Suppressor macrophage (primary cell): Measurements from ENCODE around the gene FABP6.
"Not testable (repeated sequence)": the region's sequence is repeated elsewhere in the genome, so short reads cannot be mapped to it uniquely, and the experiment has no call there.

ENCODE experiments used
- DNase-seq, 4 experiments: peaks; one replicate each; pipeline ENCODE4 v3.0.0-alpha.2; 2020 to 2022
- total RNA-seq, 17 experiments: gene quantifications; one replicate each; lab custom pipeline; 2026; ENCODE audit warnings: mixed read lengths in 6 of 17, inconsistent platforms in 3 of 17; lab: John Stamatoyannopoulos, UW

FABP6 gene, protein sequence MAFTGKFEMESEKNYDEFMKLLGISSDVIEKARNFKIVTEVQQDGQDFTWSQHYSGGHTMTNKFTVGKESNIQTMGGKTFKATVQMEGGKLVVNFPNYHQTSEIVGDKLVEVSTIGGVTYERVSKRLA
- 0 to 1.3 (median 0) reads per million in 17 experiments for total RNA-seq

- peak; percentile 9 to 42 (median 32) for DNase-seq
These were observed at the start of gene FABP6 for GRCh38 chr5:160229190-160229742. Gene FABP6 (plus strand): TSS chr5:160229506. CDS start chr5:160229558, 52 bp downstream.

- DNase-seq: no peak
These were observed 48.4 kb upstream of the FABP6 start for GRCh38 chr5:160180931-160181330.

DNA sequence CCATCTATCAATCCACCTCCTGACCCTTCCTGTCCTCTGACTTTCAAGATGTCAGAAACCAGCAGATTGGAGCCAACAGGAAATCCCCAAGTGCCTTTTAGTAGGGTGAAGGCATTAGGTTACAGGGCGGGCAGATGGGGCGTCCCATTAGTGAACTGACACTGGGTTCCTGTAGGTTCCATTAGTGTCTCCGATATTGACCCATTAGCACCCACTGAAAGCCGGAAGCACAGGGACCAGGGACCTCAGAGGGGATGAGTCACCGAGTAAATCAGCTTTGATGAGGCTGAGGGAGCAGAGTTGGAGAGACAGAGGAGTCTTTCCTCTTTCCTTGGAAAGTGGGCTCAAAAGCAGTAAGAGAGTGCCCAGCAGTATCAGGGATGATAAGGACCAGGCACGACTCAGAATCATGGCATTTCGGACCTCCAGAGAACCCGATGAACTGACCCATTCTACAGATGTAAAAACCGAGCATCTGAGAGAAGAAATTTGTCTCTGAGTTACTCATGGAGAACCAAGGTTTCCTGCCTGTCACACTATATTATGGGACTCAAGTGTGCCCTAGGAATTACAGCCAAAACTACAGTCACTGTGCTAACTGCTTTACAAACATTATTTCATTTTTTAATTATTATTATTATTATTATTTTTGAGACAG lies 47.2 kb upstream of the FABP6 start:
- no peak for DNase-seq

GRCh38 chr5:160183075-160183474 lies 46.2 kb upstream of the FABP6 start:
- DNase-seq: no peak

GRCh38 chr5:160185626-160186360 lies 43.5 kb upstream of the FABP6 start:
- DNase-seq: peak; percentile 11 to 72 (median 55)

DNA sequence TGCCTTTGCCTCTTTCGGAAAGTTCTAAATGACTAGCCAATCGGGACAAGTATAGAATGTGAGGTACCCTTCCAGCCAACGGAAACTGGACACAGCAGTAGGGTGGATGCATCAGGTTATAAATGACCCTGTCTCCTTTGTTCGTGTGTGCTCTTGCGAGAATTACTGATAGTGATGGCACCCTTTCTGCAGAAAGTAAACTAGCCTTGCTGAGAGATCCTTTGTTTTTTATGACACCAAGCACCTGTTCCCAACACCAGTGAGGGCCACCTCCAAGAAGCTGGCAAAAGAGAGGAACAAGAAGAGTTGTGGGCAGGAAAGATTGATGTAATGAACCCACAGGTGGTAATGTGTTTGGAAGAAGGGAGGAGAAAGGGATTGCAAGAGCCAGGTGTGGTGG lies 42.8 kb upstream of the FABP6 start:
- DNase-seq: no peak

GRCh38 chr5:160187091-160187490 lies 42.2 kb upstream of the FABP6 start:
- DNase-seq: no peak

GRCh38 chr5:160188141-160189015 lies 40.9 kb upstream of the FABP6 start:
- peak in 2 of 4 experiments; percentile 37 to 42 for DNase-seq

GRCh38 chr5:160192424-160192823 lies 36.9 kb upstream of the FABP6 start:
- DNase-seq: no peak

DNA sequence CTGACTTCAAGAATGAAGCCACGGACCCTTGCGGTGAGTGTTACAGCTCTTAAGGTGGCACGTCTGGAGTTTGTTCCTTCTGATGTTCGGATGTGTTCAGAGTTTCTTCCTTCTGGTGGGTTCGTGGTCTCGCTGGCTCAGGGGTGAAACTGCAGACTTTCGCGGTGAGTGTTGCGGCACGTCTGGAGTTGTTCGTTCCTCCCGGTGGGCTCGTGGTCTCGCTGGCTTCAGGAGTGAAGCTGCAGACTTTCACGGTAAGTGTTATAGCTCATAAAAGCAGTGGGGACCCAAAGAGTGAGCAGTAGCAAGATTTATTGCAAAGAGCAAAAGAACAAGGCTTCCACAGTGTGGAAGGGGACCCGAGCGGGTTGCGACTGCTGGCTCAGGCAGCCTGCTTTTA lies 36.2 kb upstream of the FABP6 start:
- not testable (repeated sequence) for DNase-seq

DNA sequence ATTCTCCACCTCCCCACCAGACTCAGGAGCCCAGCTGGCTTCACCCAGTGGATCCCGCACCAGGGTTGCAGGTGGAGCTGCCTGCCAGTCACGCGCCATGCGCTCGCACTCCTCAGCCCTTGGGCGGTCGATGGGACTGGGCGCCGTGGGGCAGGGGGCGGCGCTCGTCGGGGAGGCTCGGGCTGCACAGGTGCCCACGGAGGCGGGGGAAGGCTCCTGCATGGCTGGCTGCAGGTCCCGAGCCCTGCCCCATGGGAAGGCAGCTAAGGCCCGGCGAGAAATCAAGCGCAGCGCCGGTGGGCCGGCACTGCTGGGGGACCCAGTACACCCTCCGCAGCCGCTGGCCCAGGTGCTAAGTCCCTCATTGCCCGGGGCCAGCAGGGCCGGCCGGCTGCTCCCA lies 35.5 kb upstream of the FABP6 start:
- DNase-seq: not testable (repeated sequence)

- DNase-seq: peak in 3 of 4 experiments; percentile 23 to 35 (median 30)
These were observed 31.8 kb upstream of the FABP6 start for GRCh38 chr5:160197341-160198144.

- no peak for DNase-seq
These were observed 31.2 kb upstream of the FABP6 start for GRCh38 chr5:160198146-160198545.

DNA sequence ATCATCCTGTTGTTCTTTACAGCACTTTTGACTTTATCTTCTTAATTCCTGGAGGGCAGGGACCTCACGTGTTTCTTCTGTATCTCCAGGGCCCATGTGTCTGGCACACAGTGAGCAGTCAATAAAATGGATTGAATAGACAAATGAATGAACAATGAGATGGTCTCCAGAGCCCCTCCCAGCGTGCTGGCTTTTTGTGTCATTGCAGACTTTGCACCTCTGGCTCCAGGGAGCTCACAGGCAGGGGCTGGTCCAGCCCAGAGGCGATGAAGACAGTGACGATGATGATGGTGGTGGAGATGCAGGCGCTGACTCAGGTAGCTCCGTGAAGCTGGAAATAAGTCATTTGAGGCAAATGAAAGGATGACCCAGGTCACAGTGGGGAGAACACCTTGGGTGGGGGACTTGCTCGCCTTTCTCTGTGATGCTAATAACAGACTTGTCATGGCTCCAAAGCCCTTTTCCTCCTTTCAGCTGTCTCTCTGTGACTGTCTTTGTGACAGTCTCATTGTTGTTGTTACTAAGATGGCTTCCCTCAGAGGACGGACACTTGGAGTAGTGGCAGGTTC lies 30.4 kb upstream of the FABP6 start:
- DNase-seq: no peak

DNA sequence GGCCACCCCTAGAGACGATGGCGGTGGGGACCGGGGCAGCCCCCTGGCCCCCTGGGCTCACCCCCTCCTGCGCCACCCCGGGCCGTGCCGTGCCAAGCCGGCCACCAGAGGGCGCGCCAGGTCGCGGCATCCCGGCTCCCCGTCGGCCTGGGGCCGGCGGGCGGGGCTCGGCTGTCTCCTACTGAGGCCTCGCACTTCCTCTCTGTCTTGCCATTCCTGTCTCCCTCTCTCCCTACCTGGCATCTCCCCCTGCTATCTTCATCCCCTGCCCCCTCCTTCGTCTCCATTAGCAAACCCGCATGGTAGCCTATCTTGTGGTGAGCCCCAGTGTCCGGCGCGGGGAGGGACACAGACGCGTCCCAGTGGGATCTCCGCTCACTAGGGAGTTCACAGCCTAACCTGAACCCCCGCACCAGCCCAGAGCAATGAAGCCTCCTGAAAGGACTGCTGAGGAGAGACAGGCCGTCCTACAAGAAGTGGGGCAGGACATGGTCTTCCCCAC lies 29.8 kb upstream of the FABP6 start:
- DNase-seq: peak; percentile 69 to 90 (median 82)

DNA sequence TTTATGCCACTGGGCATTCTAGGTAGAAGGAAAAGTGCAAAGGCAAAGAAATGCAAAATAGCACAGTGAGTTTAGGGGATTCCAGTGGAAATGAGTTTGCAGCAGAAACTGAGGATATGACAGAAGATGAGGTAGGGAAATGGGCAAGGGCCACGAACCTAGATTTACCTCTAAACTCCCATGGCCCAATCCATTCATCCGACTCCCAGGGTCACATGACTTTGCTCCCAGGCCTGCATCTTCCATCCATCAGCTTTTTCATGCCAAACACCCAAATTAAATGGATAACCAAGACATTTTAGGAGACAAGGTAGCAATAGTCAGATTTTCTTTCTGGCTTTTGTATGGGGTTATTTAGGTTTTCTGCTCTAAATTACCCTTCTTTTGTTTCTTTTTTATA lies 22.2 kb upstream of the FABP6 start:
- no peak for DNase-seq

GRCh38 chr5:160209917-160210316 lies 19.4 kb upstream of the FABP6 start:
- DNase-seq: no peak

- no peak for DNase-seq
These were observed 18.7 kb upstream of the FABP6 start for GRCh38 chr5:160210606-160211005.

GRCh38 chr5:160211352-160211751 lies 18.0 kb upstream of the FABP6 start:
- DNase-seq: no peak

DNA sequence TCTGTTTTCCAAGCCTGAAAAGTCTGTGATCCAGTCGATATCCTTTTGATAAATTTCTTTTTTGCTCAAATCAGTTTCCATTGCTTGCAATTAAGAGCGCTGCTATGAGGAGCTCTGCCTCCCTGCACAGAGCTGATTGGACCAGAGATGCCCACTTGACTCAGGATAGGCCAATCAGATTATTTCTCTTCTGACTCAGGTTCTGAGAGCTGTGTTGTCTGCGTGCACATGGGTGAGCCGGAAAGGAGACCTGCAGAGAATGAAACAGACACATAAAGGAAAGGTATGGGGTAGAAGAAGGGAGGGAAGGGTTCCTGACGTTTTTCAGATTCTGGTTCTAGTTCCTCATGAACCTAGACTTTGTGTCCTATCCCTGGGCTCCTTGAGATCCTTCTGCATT lies 15.8 kb upstream of the FABP6 start:
- DNase-seq: no peak

- no peak for DNase-seq
These were observed 9.9 kb upstream of the FABP6 start for GRCh38 chr5:160219356-160219755.
